A673 (cell line): Measurements from ENCODE around the gene CD40LG.

Experiments used
- EZH2 ChIP-seq: fragments of 200-600 bp; sonication (generic); IDR thresholded peaks from 2 replicates; pipeline ENCODE4 v1.6.1; 2017; ENCODE audit warnings: borderline replicate concordance, low read depth, mild to moderate bottlenecking, mixed read lengths, antibody characterized with exemption, low read length; ENCODE audit not compliant: poor library complexity, severe bottlenecking
- TF ChIP-seq, protein P1 (sequence below): fragments of 300-800, 200-600 bp; sonication (generic); conservative IDR thresholded peaks from 2 replicates; pipeline ENCODE4 v1.5.1; 2017; ENCODE audit warnings: low read depth, mild to moderate bottlenecking, antibody characterized with exemption, low read length, moderate library complexity, mixed read lengths

DNA sequence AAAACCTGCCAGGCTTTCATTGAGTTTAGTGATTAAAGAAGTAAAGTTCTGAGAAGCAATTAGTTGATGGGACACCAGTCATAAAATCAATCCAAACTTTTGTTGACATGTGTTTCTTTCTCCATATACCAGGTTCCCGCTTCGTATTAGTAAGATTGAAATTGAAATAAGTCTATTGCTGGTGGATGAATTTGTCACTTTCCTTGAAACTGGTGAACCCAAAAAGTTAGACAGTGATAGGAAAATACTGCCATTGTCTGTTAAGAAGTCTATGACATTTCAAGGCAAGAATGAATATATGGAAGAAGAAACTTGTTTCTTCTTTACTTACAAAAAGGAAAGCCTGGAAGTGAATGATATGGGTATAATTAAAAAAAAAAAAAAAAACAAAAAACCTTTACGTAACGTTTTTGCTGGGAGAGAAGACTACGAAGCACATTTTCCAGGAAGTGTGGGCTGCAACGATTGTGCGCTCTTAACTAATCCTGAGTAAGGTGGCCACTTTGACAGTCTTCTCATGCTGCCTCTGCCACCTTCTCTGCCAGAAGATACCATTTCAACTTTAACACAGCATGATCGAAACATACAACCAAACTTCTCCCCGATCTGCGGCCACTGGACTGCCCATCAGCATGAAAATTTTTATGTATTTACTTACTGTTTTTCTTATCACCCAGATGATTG, at the start of gene CD40LG:
- TF ChIP-seq, protein P1, sequence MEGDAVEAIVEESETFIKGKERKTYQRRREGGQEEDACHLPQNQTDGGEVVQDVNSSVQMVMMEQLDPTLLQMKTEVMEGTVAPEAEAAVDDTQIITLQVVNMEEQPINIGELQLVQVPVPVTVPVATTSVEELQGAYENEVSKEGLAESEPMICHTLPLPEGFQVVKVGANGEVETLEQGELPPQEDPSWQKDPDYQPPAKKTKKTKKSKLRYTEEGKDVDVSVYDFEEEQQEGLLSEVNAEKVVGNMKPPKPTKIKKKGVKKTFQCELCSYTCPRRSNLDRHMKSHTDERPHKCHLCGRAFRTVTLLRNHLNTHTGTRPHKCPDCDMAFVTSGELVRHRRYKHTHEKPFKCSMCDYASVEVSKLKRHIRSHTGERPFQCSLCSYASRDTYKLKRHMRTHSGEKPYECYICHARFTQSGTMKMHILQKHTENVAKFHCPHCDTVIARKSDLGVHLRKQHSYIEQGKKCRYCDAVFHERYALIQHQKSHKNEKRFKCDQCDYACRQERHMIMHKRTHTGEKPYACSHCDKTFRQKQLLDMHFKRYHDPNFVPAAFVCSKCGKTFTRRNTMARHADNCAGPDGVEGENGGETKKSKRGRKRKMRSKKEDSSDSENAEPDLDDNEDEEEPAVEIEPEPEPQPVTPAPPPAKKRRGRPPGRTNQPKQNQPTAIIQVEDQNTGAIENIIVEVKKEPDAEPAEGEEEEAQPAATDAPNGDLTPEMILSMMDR: no peak
- no peak for TF ChIP-seq EZH2
